Measurements from ENCODE around the gene PTPRD. TPM values are rescaled to one million over a fixed set of nuclear protein-coding genes. Genes with fewer than 3 reads are reported as not detected.

The PTPRD gene
- total RNA-seq, 4 donors from 2014 or later: 19.6 to 78.9 (median 45.6) TPM

- no peak for DNase-seq
- Histone ChIP-seq H3K27me3 (no peaks in the 10 kb centered on the region), H3K27ac (no peak overlapping the region), H3K36me3 (no peaks in the 10 kb centered on the region), H3K9me3 (no peaks in the 10 kb centered on the region), H3K4me3 (replicated peaks in 1 of 3) (no peak overlapping the region), H3K4me1 (no peaks in the 10 kb centered on the region)
- intact Hi-C loops (cut with DNase I): no loop called here
- TF ChIP-seq CTCF (IDR thresholded peaks at IDR 0.05) (no peak), POLR2A (IDR thresholded peaks at IDR 0.05) (no peak)
Measured at GRCh38 chr9:8799615-8800014, 1813.2 kb downstream of the PTPRD start.

- no peak for DNase-seq
- Histone ChIP-seq H3K4me1 (no peaks in the 10 kb centered on the region), H3K27ac (no peak overlapping the region), H3K27me3 (no peaks in the 10 kb centered on the region), H3K36me3 (no peaks in the 10 kb centered on the region), H3K4me3 (replicated peaks in 1 of 3) (no peak overlapping the region), H3K9me3 (no peaks in the 10 kb centered on the region)
- TF ChIP-seq CTCF (IDR thresholded peaks at IDR 0.05): no peak
- no peak for TF ChIP-seq POLR2A (IDR thresholded peaks at IDR 0.05)
- intact Hi-C loops (cut with DNase I): no loop called here
Measured at GRCh38 chr9:8799206-8799605, 1813.6 kb downstream of the PTPRD start.

GRCh38 chr9:8784838-8785237 lies 1828.0 kb downstream of the PTPRD start:
- no peak for DNase-seq
- Histone ChIP-seq H3K36me3 (no peaks in the 10 kb centered on the region), H3K9me3 (no peaks in the 10 kb centered on the region), H3K4me1 (peaks cover 0 to 5% of the 10 kb centered on the region in 2 donors), H3K27me3 (no peaks in the 10 kb centered on the region), H3K27ac (no peak overlapping the region), H3K4me3 (replicated peaks in 1 of 3) (no peak overlapping the region)
- TF ChIP-seq POLR2A (IDR thresholded peaks at IDR 0.05) (no peak), CTCF (IDR thresholded peaks at IDR 0.05) (no peak)
- WGBS, 2 donors: 74 to 80% methylated on average over 2 of the region's 2 CpGs
- intact Hi-C loops (cut with DNase I): no loop called here

- no peak overlapping the region for H3K27ac ChIP-seq
- H3K4me3 ChIP-seq (replicated peaks in 1 of 3): no peak overlapping the region
- DNase-seq: no peak
- no peaks in the 10 kb centered on the region for H3K36me3 ChIP-seq
- TF ChIP-seq CTCF (IDR thresholded peaks at IDR 0.05) (no peak), POLR2A (IDR thresholded peaks at IDR 0.05) (no peak)
- H3K9me3 ChIP-seq: no peaks in the 10 kb centered on the region
- no peaks in the 10 kb centered on the region for H3K27me3 ChIP-seq
- intact Hi-C loops (cut with DNase I): no loop called here
- 73 to 78% methylated on average over 6 of the region's 6 CpGs for WGBS, 2 donors
- H3K4me1 ChIP-seq: peaks cover 0 to 5% of the 10 kb centered on the region in 2 donors
Measured at GRCh38 chr9:8783941-8784340, 1828.9 kb downstream of the PTPRD start.

- H3K36me3 ChIP-seq: no peaks in the 10 kb centered on the region
- WGBS, 2 donors: 97 to 99% methylated on average over 5 of the region's 5 CpGs
- peaks cover 0 to 5% of the 10 kb centered on the region in 2 donors for H3K4me1 ChIP-seq
- no peak overlapping the region for H3K4me3 ChIP-seq (replicated peaks in 1 of 3)
- H3K27me3 ChIP-seq: no peaks in the 10 kb centered on the region
- TF ChIP-seq CTCF (IDR thresholded peaks at IDR 0.05): no peak
- no peak for TF ChIP-seq POLR2A (IDR thresholded peaks at IDR 0.05)
- intact Hi-C loops (cut with DNase I): no loop called here
- H3K9me3 ChIP-seq: no peaks in the 10 kb centered on the region
- DNase-seq: no peak
- no peak overlapping the region for H3K27ac ChIP-seq
Measured at GRCh38 chr9:8782237-8782636, 1830.6 kb downstream of the PTPRD start.

Measured in thyroid gland (tissue), 4 donors.